Measurements from ENCODE around the gene POU5F1.
"Not testable (repeated sequence)": the region's sequence is repeated elsewhere in the genome, so short reads cannot be mapped to it uniquely, and the experiment has no call there.

POU5F1 gene

GRCh38 chr6:31169123-31169857, 1.2 kb downstream of the POU5F1 start:
- no peak for DNase-seq (ENCODE audit: low read depth in 2 of 2, low spot score in 1 of 2)

GRCh38 chr6:31168606-31169005, 1.9 kb downstream of the POU5F1 start:
- DNase-seq (ENCODE audit: low read depth in 2 of 2, low spot score in 1 of 2): no peak

GRCh38 chr6:31165986-31166385, 4.5 kb downstream of the POU5F1 start:
- DNase-seq (ENCODE audit: low read depth in 2 of 2, low spot score in 1 of 2): no peak

GRCh38 chr6:31165064-31165832, 5.2 kb downstream of the POU5F1 start:
- not testable (repeated sequence) for DNase-seq (ENCODE audit: low read depth in 2 of 2, low spot score in 1 of 2)

- not testable (repeated sequence) for DNase-seq (ENCODE audit: low read depth in 2 of 2, low spot score in 1 of 2)
These were observed 5.9 kb downstream of the POU5F1 start for GRCh38 chr6:31164475-31165063.

- no peak for DNase-seq (ENCODE audit: low read depth in 2 of 2, low spot score in 1 of 2)
These were observed 6.6 kb downstream of the POU5F1 start for GRCh38 chr6:31163922-31164321.

GRCh38 chr6:31162463-31163165, 7.9 kb downstream of the POU5F1 start:
- no peak for DNase-seq (ENCODE audit: low read depth in 2 of 2, low spot score in 1 of 2)

- no peak for DNase-seq (ENCODE audit: low read depth in 2 of 2, low spot score in 1 of 2)
These were observed 9.0 kb downstream of the POU5F1 start for GRCh38 chr6:31161216-31162126.

GRCh38 chr6:31158863-31159855, 11.3 kb downstream of the POU5F1 start:
- no peak for DNase-seq (ENCODE audit: low read depth in 2 of 2, low spot score in 1 of 2)

GRCh38 chr6:31158140-31158862, 12.2 kb downstream of the POU5F1 start, which contains the start of gene TCF19:
TSS of gene TCF19 (plus strand) at chr6:31158589. CDS start at chr6:31159470, 881 bp downstream.
- DNase-seq (ENCODE audit: low read depth in 2 of 2, low spot score in 1 of 2): peak; percentile 92 to 99

GRCh38 chr6:31157513-31158139, 12.9 kb downstream of the POU5F1 start, which contains the start of gene CCHCR1:
TSS of gene CCHCR1 (minus strand) at chr6:31157802. CDS start at chr6:31157600, 202 bp downstream.
- DNase-seq (ENCODE audit: low read depth in 2 of 2, low spot score in 1 of 2): no peak

- DNase-seq (ENCODE audit: low read depth in 2 of 2, low spot score in 1 of 2): no peak
These were observed 13.8 kb downstream of the POU5F1 start for GRCh38 chr6:31156641-31157040.

GRCh38 chr6:31154436-31154835, 16.0 kb downstream of the POU5F1 start:
- DNase-seq (ENCODE audit: low read depth in 2 of 2, low spot score in 1 of 2): no peak

- DNase-seq (ENCODE audit: low read depth in 2 of 2, low spot score in 1 of 2): no peak
These were observed 17.7 kb downstream of the POU5F1 start for GRCh38 chr6:31152781-31153180.

- no peak for DNase-seq (ENCODE audit: low read depth in 2 of 2, low spot score in 1 of 2)
These were observed 20.5 kb downstream of the POU5F1 start for GRCh38 chr6:31149827-31150447.

GRCh38 chr6:31145386-31145785, 25.1 kb downstream of the POU5F1 start:
- DNase-seq (ENCODE audit: low read depth in 2 of 2, low spot score in 1 of 2): no peak

GRCh38 chr6:31144970-31145340, 25.5 kb downstream of the POU5F1 start:
- no peak for DNase-seq (ENCODE audit: low read depth in 2 of 2, low spot score in 1 of 2)

Data from stimulated activated CD8-positive, alpha-beta memory T cell treated with anti-CD3 and anti-CD28 coated beads, Interleukin-4, amount 100 ng/mL, for 1 hour (primary cell).